Measurements from ENCODE around the gene CHAD.
"Not testable (repeated sequence)": the region's sequence is repeated elsewhere in the genome, so short reads cannot be mapped to it uniquely, and the experiment has no call there.

Gene CHAD

DNA sequence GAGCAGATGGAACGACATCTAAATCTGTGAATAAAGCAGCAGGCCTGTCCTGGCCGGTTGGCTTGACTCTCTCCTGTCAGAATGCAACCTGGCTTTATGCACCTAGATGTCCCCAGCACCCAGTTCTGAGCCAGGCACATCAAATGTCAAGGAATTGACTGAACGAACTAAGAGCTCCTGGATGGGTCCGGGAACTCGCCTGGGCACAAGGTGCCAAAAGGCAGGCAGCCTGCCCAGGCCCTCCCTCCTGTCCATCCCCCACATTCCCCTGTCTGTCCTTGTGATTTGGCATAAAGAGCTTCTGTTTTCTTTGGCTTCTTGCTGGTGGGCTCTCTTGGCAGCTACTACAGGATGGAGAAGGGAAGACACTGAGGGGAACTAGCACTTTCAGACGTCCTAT is 5.8 kb upstream of the CHAD start:
- TF ChIP-seq CREB5 (CRISPR knock-in tag; IDR thresholded peaks at IDR 0.05; ENCODE audit: low read depth) (no peak), ZNF8 (CRISPR knock-in tag; IDR thresholded peaks at IDR 0.05) (no peak), TCF4 (CRISPR knock-in tag; IDR thresholded peaks at IDR 0.05; ENCODE audit: borderline replicate concordance) (no peak), ARNTL (CRISPR knock-in tag; IDR thresholded peaks at IDR 0.05; ENCODE audit: borderline replicate concordance, low read depth) (no peak), ESRRG (CRISPR knock-in tag; IDR thresholded peaks at IDR 0.05) (no peak)
- ATAC-seq: no peak

DNA sequence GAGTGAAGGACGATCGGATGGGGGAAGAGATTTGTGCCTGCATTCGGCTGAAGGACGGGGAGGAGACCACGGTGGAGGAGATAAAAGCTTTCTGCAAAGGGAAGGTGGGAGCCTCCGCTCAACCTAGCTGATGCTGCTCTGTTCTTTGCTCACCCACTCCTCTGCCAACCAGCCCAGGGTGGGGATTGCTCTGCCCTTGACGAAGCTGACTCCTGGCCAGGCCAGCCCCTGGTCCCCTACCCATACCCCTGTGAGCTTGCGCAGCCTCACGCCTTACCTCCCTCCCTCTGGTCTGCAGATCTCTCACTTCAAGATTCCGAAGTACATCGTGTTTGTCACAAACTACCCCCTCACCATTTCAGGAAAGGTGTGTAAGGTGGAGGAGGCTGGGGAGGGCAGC is 5.2 kb upstream of the CHAD start:
- TF ChIP-seq ESRRG (CRISPR knock-in tag; IDR thresholded peaks at IDR 0.05) (no peak), TCF4 (CRISPR knock-in tag; IDR thresholded peaks at IDR 0.05; ENCODE audit: borderline replicate concordance) (no peak), RARB (CRISPR knock-in tag; IDR thresholded peaks at IDR 0.05) (no peak), GLIS3 (CRISPR knock-in tag; IDR thresholded peaks at IDR 0.05) (no peak), OSR1 (CRISPR knock-in tag; IDR thresholded peaks at IDR 0.05) (no peak), TOX (CRISPR knock-in tag; IDR thresholded peaks at IDR 0.05; ENCODE audit: borderline replicate concordance) (no peak), PPARA (CRISPR knock-in tag; IDR thresholded peaks at IDR 0.05; ENCODE audit: borderline replicate concordance) (no peak), ZFP3 (CRISPR knock-in tag; IDR thresholded peaks at IDR 0.05) (no peak), ZFP30 (CRISPR knock-in tag; IDR thresholded peaks at IDR 0.05) (no peak), SNAI2 (CRISPR knock-in tag; IDR thresholded peaks at IDR 0.05) (no peak), POU6F1 (CRISPR knock-in tag; IDR thresholded peaks at IDR 0.05; ENCODE audit: borderline replicate concordance, low read depth) (no peak), CSDC2 (CRISPR knock-in tag; IDR thresholded peaks at IDR 0.05) (no peak), CREB5 (CRISPR knock-in tag; IDR thresholded peaks at IDR 0.05; ENCODE audit: low read depth) (no peak)
- TF ChIP-seq, protein P1, sequence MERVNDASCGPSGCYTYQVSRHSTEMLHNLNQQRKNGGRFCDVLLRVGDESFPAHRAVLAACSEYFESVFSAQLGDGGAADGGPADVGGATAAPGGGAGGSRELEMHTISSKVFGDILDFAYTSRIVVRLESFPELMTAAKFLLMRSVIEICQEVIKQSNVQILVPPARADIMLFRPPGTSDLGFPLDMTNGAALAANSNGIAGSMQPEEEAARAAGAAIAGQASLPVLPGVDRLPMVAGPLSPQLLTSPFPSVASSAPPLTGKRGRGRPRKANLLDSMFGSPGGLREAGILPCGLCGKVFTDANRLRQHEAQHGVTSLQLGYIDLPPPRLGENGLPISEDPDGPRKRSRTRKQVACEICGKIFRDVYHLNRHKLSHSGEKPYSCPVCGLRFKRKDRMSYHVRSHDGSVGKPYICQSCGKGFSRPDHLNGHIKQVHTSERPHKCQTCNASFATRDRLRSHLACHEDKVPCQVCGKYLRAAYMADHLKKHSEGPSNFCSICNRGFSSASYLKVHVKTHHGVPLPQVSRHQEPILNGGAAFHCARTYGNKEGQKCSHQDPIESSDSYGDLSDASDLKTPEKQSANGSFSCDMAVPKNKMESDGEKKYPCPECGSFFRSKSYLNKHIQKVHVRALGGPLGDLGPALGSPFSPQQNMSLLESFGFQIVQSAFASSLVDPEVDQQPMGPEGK (CRISPR knock-in tag; IDR thresholded peaks at IDR 0.05; ENCODE audit: borderline replicate concordance): no peak

DNA sequence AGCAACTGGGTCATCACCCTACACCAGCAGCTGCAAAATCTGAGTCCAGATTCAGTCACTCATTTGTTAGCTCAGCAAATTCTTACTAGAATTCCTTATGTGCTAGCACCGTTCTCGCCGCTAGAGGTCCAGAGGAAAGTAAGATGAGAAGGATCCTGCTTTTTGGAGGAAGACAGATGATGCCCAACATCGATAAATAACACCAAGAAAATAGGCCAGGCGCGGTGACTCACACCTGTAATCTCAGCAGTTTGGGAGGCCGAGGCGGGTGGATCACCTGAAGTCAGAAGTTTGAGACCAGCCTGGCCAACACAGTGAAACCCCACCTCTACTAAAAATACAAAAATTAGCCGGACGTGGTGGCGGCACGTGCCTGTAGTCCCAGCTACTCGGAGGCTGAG is 4.1 kb upstream of the CHAD start:
- ATAC-seq: not testable (repeated sequence)

More for the DNA sequence above, 5.2 kb upstream of the CHAD start:
- ATAC-seq: no peak

DNA sequence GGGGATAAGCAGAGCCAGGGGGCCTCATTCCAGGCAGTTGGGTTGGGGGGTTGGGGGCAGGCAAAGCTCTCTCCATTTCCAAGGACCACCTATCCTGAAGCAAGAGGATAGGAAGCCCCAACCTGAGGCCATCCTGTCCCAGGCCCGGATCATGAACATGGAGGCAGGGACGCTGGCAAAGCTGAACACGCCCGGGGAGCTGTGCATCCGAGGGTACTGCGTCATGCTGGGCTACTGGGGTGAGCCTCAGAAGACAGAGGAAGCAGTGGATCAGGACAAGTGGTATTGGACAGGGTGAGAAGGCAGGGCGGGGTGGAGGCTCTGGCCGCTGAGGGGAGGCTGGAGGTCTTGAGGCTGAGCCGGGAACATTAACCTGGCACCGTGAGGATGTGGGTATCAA is 3.6 kb upstream of the CHAD start:
- ATAC-seq: no peak
- TF ChIP-seq ZC3H10 (CRISPR knock-in tag; IDR thresholded peaks at IDR 0.05) (no peak), SNAI2 (CRISPR knock-in tag; IDR thresholded peaks at IDR 0.05) (no peak), ARNTL (CRISPR knock-in tag; IDR thresholded peaks at IDR 0.05; ENCODE audit: borderline replicate concordance, low read depth) (no peak), ISL1 (CRISPR knock-in tag; IDR thresholded peaks at IDR 0.05) (no peak), PPARA (CRISPR knock-in tag; IDR thresholded peaks at IDR 0.05; ENCODE audit: borderline replicate concordance) (no peak), ESRRG (CRISPR knock-in tag; IDR thresholded peaks at IDR 0.05) (no peak), CSDC2 (CRISPR knock-in tag; IDR thresholded peaks at IDR 0.05) (no peak), CSRNP3 (CRISPR knock-in tag; IDR thresholded peaks at IDR 0.05) (no peak), GLIS3 (CRISPR knock-in tag; IDR thresholded peaks at IDR 0.05) (no peak), ZFP30 (CRISPR knock-in tag; IDR thresholded peaks at IDR 0.05) (no peak), OSR1 (CRISPR knock-in tag; IDR thresholded peaks at IDR 0.05) (no peak), BACH2 (CRISPR knock-in tag; IDR thresholded peaks at IDR 0.05; ENCODE audit: borderline replicate concordance) (no peak), TCF4 (CRISPR knock-in tag; IDR thresholded peaks at IDR 0.05; ENCODE audit: borderline replicate concordance) (no peak), RARB (CRISPR knock-in tag; IDR thresholded peaks at IDR 0.05) (no peak), ZFP3 (CRISPR knock-in tag; IDR thresholded peaks at IDR 0.05) (no peak), CREB5 (CRISPR knock-in tag; IDR thresholded peaks at IDR 0.05; ENCODE audit: low read depth) (no peak)
- TF ChIP-seq, protein P1 (CRISPR knock-in tag; IDR thresholded peaks at IDR 0.05; ENCODE audit: borderline replicate concordance): no peak
- TF ChIP-seq, protein P2, sequence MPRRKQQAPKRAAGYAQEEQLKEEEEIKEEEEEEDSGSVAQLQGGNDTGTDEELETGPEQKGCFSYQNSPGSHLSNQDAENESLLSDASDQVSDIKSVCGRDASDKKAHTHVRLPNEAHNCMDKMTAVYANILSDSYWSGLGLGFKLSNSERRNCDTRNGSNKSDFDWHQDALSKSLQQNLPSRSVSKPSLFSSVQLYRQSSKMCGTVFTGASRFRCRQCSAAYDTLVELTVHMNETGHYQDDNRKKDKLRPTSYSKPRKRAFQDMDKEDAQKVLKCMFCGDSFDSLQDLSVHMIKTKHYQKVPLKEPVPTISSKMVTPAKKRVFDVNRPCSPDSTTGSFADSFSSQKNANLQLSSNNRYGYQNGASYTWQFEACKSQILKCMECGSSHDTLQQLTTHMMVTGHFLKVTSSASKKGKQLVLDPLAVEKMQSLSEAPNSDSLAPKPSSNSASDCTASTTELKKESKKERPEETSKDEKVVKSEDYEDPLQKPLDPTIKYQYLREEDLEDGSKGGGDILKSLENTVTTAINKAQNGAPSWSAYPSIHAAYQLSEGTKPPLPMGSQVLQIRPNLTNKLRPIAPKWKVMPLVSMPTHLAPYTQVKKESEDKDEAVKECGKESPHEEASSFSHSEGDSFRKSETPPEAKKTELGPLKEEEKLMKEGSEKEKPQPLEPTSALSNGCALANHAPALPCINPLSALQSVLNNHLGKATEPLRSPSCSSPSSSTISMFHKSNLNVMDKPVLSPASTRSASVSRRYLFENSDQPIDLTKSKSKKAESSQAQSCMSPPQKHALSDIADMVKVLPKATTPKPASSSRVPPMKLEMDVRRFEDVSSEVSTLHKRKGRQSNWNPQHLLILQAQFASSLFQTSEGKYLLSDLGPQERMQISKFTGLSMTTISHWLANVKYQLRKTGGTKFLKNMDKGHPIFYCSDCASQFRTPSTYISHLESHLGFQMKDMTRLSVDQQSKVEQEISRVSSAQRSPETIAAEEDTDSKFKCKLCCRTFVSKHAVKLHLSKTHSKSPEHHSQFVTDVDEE (CRISPR knock-in tag; IDR thresholded peaks at IDR 0.05): no peak

Measured in SK-N-SH treated with all-trans-retinoic acid at 6 μM for 48 hours (cell line).